Measurements from ENCODE around the gene AQP2.

- TF ChIP-seq CTCF (IDR thresholded peaks at IDR 0.05 in 2 of 3, conservative IDR thresholded peaks at IDR 0.05 in 1 of 3; ENCODE audit: borderline replicate concordance in 1 of 3, insufficient read depth in 1 of 3, low read depth in 2 of 3, low read length in 2 of 3) (no peak), SIN3A (IDR thresholded peaks at IDR 0.05; ENCODE audit: low read depth) (no peak), POLR2A (IDR thresholded peaks at IDR 0.05; ENCODE audit: borderline replicate concordance, extremely low read depth, insufficient read depth, insufficient read length) (no peak), SP1 (IDR thresholded peaks at IDR 0.05; ENCODE audit: low read depth) (no peak), CEBPB (IDR thresholded peaks at IDR 0.05; ENCODE audit: low read depth) (no peak)
- TF ChIP-seq, protein P1, sequence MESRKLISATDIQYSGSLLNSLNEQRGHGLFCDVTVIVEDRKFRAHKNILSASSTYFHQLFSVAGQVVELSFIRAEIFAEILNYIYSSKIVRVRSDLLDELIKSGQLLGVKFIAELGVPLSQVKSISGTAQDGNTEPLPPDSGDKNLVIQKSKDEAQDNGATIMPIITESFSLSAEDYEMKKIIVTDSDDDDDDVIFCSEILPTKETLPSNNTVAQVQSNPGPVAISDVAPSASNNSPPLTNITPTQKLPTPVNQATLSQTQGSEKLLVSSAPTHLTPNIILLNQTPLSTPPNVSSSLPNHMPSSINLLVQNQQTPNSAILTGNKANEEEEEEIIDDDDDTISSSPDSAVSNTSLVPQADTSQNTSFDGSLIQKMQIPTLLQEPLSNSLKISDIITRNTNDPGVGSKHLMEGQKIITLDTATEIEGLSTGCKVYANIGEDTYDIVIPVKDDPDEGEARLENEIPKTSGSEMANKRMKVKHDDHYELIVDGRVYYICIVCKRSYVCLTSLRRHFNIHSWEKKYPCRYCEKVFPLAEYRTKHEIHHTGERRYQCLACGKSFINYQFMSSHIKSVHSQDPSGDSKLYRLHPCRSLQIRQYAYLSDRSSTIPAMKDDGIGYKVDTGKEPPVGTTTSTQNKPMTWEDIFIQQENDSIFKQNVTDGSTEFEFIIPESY (IDR thresholded peaks at IDR 0.05; ENCODE audit: extremely low read depth, insufficient replicate concordance, low read length), result no peak
- TF ChIP-seq, protein P2, sequence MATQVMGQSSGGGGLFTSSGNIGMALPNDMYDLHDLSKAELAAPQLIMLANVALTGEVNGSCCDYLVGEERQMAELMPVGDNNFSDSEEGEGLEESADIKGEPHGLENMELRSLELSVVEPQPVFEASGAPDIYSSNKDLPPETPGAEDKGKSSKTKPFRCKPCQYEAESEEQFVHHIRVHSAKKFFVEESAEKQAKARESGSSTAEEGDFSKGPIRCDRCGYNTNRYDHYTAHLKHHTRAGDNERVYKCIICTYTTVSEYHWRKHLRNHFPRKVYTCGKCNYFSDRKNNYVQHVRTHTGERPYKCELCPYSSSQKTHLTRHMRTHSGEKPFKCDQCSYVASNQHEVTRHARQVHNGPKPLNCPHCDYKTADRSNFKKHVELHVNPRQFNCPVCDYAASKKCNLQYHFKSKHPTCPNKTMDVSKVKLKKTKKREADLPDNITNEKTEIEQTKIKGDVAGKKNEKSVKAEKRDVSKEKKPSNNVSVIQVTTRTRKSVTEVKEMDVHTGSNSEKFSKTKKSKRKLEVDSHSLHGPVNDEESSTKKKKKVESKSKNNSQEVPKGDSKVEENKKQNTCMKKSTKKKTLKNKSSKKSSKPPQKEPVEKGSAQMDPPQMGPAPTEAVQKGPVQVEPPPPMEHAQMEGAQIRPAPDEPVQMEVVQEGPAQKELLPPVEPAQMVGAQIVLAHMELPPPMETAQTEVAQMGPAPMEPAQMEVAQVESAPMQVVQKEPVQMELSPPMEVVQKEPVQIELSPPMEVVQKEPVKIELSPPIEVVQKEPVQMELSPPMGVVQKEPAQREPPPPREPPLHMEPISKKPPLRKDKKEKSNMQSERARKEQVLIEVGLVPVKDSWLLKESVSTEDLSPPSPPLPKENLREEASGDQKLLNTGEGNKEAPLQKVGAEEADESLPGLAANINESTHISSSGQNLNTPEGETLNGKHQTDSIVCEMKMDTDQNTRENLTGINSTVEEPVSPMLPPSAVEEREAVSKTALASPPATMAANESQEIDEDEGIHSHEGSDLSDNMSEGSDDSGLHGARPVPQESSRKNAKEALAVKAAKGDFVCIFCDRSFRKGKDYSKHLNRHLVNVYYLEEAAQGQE (IDR thresholded peaks at IDR 0.05; ENCODE audit: low read depth), result no peak
Observed at GRCh38 chr12:49960474-49961110, 10.1 kb downstream of the AQP2 start.

Data from HCT116 (cell line).